HG03521 (cell line): ENCODE data around the gene LYSMD2.

Source experiments
- ATAC-seq: cut with Tn5 transposase; IDR thresholded peaks from one replicate; pipeline ENCODE4 v1.9.1; 2021; ENCODE audit warnings: mild to moderate bottlenecking, moderate library complexity; ENCODE audit not compliant: unreplicated experiment

Gene LYSMD2

DNA sequence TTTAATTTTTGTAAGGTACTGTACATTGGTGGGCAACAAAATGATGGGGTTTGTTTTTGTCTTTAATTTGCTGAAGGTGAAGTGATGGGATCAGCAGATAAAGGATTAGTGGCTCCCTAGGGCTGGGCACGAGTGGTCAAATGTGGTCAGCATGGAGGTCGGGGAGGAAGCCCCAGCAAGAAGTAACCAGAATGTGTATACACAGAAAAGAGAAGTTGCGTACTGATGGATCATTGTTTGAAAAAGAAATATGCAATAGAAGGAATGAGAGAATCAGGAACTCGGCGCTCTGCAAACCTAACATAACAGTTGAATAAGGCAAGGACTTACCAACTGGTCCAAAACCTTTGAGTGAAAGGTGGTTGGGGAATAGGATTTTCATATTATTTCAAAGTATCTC is 15.4 kb upstream of the LYSMD2 start:
- ATAC-seq: no peak

DNA sequence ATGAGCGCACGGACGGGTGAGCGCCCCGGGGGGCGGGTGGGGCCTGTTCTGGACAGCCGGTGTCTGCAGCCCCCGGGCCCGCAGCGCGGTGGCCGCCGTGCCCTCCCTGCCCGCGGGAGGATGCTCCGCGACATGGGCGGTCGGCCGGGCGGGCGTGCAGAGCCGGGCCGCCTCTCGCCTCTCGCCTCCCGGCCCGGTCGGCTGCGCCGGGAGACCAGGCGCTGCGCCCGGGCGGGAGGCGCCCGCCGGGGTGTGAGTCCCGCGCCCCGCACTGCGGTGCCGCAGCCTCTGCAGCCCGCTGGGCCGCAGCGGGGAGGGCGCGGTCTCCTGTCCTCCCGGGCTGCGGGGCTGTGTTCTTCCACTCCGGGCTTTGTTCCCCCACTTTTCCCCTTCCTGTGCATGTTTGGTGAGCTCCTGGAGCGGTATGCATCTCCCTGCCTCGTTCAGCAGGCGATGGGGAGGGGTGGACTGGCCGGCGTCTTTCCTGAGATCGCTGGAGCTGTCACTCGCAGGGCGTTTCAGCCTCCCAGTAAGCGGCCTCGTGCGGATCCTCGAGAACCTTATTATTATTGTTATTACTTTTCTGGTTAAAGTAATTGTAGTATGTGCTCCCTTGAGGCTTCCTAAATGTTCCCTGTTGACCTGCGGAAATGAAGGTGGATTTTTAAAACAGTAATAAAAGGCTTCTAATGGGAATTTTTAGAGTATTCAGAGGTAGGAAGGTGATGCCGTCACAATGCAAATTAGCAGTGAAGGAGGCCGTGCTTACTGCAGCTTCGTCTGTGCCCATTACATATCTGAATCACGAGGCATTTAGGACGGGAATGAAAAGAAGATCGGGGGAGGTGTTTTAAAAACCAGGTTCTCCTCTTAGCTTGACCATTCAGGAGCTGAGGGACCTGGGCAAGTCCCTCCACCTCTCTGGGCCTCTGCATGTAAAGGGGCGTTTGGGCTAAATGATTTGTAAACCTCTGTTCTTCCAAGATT is 14.5 kb upstream of the LYSMD2 start:
- ATAC-seq: peak; percentile 46

DNA sequence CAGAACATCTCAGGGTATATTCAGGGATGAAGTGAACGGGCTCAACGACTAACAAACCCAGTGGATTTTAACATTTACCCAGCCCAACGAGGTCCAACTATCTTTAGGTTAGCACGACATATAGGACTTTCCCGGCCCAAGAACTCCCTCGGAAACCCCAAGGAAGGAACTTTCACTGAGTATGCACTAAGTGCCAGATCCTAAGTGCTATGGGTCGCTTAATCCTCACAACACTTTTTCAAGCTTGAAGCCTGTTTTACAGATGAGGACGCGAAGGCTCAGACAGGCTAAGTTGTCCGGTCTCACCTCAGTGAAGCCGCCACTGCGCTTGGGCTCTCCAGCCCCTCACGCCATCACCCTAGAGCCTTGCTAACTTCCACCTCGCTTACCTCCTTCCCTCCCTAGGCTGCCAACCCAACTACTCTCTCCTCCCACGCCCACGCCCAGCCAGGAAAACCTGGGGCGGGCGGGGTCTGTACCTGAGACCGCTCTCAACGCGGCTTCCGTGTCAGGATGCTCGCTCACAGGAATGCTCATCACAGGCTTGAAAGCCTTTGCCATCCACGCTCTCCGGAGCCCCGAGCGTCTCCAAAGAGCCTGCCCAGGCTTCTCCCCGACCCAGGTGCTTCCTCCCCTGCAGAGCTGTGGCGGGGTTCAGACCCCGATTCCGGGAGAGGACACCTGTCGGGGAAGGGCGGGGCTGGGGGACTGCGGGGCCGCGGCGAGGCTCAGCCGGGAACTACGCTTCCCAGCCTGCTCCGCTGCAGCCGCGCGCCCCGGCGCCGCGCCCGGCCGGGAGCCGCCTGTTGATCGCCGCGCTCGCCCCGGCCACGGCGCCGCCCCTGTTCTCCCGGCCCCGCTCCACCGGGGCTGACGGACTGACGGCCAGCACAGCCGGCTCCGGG is 13.6 kb upstream of the LYSMD2 start, which contains the start of gene TMOD2:
Gene TMOD2 (plus strand): TSS at position 806 of the 905 bp plus-strand sequence. CDS start 14,845 bp downstream, outside the sequence.
- peak; percentile 65 for ATAC-seq

DNA sequence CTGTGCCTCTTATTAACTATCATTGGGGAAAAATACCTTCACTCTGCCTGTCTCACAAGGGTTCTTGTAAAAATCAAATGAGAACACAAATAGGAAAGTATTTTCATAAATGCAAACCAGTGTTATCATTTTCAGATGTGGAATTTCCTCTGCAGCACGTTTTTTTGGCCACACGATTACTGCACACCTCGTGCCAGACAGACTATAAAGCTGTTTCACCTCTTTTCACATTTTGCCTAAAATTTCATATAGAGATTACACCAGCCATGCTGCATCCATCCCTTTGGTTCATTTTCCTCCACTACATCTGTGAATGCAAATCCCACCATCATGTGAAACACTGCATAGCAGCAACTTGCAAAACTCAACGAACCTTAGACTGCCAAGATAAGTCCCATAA is 12.7 kb upstream of the LYSMD2 start:
- ATAC-seq: no peak

DNA sequence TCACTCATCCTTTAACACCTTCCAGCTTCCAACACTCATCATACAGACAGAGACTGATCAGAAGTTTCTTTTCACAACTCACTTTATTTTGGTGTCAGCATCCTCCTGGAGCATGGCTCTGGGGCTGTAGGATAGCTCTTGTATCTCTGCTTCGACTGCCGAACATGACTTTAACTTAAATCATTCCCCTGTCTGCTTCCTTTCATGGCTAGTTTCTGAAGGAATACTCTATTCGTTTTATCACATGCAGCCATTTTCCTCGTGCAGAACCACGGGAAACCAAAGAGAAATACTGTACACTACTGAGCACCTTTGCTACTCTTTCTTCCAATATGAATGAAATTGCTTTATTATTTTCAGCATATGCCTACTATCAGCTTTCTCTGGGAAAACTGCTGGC is 11.9 kb upstream of the LYSMD2 start:
- ATAC-seq: no peak

DNA sequence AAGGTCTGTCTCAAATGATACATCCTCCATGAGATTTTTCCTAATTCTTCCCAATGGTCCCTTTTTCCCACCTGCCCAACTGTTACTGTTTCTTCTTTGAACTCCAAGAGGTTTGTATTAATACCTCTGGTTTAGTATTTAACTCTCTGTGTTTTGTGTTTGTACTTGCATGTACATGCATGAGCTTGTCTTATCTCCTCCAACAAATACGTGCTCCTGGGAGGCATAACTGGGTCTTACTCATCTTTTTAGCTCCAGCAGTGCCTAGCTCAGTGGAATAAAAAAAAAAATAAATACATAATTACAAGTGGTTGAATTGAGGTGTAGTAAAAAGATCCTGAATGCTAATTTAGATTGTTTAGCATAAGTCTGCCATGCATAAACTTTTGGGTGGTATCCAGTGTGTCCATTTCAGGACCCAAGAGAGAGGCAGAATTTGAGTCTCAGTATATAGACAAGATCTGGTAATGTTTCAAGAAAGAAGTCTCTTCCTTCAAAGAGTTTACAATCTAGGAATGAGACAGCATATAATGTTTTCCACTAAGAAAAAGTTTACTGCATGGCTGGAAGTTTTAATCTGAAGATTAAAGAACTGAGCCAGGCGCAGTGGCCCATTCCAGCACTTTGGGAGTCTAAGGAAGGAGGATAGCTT is 1.7 kb upstream of the LYSMD2 start:
- ATAC-seq: no peak

DNA sequence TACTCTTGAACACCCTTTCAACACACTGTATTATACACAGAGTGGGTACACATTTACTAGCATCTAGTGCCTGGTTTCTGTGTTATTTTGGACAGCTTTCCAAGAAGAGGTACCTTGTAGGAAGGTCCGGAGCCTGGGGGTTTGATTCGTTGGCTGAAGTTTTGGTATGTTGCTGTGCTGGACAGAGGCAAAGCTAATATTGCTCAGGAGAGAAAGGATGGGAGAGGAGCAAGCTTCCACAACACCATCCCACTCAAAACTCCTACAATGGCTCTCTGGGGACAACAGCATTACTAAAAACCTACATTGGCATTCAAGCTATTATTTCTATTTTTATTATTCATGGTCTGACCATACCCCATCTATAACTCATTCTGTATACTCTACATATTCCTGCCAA is 1.1 kb upstream of the LYSMD2 start:
- no peak for ATAC-seq

DNA sequence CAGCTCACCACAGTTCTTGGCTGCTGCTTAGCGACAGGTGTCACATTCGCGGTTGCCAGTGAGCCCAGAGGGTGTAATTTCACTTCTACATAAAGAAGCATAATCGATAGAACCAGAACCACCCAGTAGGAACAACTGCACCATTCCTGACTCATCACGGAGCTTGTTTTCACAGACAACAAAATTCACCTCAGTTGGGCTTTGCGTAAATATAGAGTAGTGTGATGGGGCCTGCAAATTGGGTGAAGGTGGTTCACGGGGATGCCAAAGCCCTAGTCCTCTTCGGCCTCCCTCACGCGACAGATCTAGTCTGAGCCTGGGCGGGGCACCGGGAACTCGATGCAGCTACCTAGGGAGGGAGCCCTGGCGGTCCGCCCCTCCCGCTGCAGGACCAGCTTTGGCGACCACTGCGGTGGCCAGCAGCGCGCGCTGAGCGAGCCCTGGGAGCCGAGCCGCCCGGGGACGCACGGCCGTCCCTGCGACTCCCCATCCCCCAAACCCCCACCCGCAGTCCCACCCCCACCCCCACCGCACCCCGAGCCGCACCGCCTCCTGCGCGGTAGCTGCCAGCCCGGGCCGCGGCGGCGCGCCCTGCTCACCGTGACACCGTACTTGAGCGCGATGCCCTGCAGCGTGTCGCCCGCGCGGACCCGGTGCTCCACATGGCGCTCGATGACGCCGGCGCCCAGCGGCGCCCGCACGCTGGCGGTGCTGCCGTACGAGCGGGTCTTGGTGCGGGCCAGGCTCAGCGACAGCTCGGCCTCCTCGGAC is 519 bp downstream of the LYSMD2 start:
- peak; percentile 33 for ATAC-seq

DNA sequence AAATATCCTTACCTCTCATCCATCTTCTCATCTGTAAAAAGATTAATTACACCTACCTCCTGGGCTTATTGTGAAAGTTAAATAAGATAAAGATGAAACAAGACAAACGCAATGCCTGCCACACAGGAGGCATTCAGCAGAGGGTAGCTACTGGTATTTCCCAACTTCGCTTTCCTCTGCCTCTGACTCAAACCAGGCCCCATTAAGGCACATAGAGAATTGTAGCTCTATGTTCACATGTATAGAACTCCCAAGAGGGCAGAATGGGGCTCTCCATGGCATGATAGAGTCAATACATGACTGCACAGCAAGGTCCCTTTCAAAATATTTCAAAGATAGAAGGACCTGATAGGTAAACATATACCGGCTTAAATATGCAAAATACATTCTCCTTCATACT is 1.4 kb downstream of the LYSMD2 start:
- no peak for ATAC-seq

DNA sequence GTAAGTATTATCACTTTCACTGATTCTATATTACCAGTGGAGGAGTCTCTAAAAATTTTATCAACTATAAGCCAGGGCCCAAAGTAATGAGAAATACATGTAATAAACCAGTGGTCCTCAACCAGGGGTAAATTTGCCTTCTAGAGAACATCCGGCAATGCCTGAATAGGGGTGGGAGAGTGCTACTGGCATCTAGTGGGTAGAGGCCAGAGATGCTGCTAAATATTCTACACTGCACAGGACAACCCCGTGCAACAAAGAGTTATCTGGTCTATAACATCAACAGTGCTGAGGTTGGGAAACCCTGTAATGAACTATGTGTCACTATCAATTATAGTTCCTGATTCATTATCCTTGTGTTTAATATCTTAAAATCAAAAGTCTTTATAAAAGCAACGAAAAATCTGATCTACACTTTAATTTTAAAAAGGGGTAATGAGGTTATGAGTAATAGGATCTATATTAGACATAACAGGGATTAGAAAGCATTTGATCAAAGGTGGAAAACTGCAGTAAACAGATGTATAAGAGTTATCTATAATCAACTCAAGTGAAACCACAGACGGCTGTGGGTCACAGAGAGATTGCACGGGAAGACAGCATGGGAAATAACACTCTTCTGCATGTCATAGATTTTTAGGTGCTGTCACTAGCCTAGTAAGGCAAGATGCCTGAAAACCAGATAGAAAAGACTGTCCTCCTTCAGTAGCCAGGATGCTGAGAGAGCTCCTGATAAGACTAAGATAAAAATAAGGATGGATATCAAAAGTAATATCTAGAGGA is 2.0 kb downstream of the LYSMD2 start:
- ATAC-seq: no peak

DNA sequence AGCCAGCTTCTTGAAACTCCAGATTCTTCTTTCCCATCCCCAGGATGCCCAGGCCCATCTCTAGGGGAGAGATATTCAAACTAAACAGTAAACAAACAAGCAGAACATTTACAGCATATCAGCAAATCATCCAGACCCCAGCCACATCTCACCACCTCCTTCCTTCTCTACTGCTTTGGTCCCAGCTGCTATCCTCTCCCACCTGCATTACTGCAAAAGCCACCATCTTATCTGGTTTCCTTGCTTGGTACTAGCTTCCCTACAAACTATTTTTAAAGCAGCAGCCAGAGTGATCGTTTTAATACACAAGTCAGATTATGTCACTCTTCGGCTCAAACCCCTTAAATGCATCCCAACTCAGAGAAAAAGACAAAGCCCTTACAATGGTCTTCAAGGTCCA is 4.8 kb downstream of the LYSMD2 start:
- no peak for ATAC-seq

DNA sequence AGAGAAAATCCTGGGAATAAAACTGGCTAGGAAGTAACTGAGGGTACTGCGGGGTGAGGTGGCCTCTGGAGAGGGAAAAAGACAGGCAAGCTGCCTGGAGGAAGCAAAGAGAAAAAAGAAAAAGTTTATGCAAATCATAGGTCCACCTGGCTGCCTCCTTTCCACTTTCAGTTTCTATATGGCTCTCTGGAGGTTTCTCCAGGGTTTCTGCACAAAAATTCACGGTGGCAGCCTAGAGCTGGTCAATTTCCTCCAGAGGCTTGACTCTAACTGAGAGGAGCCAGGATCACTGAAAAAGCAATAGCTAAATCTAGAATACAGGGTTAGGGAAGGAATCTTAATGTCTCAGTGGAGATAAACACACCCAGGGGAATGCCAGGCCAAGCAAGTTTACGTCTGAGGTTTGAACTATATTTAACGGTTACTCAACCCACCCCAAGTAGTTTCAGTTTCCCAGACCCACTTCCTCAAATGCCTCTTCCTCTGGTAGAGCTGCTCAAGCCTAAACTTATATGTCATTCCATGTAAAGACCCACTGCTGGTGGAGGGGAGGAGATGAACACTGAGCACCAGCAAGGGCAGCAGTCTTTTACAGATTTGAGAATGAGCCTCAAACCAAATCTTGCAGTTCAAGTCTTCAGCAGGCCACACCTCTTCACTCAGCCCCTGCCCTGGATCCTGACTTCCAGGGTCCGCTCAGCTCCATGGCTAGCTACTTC is 5.7 kb downstream of the LYSMD2 start:
- peak; percentile 62 for ATAC-seq

DNA sequence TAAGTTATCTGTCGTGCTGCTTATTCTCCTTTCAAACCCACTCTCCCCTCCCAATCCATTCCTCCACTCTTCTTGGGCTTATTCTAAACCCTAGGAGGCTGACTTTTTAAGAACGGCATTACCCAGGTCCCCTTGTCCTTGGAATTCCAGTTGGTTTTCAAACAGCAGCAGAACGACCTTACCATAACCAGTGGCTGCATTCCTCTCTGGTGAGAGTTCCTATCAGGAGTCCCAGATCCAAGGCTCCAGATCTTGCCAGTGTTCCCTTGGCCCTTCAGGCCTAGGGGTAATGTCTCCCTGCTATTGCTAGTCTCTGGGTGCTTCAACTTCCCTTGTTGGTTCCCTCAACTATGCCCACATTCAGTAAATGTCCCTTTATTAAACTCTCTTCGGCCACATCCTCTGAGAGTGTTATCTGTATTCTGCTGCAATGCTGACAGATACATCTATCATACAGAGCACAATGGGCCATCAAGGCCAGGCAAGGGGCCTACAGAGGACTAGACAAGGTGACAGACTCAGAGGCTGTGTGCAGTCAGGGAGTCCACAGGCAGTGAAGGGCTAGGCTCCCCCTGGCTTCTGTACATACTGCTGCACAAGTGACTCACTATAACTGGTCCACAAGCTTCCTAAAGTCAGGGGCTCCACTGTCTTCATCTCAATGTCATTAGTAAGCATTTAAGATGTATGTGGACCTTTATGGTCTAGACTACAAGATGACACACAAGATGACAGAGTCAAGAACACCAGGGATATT is 10.1 kb downstream of the LYSMD2 start:
- ATAC-seq: no peak

DNA sequence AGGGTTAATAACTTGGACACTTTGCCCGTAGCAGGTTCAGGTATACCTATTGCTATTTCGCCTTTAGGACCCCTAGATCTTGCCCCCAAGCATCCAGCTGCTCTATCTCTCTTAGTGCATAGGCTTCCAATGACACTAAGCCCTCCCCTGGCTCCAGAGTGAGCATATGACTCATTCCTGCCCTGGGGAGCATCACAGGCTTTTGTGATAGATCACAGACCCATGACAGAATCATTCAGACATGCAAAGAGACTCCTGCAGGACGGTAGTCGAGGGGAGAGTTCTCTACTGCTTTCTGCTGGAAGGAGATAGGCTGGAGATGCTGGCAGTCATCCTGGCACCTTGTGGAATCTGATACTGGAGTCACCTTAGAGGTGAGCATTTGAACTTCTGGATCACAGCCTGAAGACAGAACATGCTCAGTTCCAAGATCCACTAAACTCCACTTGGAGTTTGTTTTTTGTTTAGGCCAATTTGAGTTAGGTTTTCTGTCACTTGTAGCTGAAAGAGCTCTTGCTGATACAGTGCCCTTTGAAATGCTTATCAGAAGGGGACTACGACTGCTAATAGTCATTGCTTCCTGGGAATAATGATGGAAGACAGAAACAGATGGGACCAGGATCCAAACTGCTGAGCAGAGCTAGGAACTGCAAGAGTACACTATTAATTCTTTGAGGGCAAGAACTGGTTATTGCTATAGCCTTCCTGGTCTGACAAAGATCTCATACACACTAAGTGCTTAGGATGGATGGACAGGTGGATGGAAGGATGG is 11.0 kb downstream of the LYSMD2 start:
- peak; percentile 74 for ATAC-seq

DNA sequence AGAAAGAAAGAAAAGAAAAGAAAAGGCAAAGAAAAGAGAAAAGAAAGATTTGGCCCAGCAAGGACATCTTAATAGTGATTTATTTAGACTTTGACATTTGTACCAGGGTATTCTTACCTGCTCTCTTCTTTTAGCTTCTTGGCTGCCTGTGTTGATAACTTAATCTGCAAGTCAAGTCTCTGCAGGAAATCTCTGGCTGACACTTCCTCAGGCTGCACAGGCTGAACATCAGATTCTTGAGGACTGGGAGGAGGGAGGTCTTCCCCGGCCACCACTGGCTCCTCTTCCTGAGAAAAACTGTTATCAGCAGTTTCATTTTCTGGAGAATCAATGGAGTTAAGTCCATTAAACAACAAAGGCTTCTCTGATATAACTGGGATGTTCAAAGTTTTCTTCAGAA is 12.8 kb downstream of the LYSMD2 start:
- ATAC-seq: no peak

DNA sequence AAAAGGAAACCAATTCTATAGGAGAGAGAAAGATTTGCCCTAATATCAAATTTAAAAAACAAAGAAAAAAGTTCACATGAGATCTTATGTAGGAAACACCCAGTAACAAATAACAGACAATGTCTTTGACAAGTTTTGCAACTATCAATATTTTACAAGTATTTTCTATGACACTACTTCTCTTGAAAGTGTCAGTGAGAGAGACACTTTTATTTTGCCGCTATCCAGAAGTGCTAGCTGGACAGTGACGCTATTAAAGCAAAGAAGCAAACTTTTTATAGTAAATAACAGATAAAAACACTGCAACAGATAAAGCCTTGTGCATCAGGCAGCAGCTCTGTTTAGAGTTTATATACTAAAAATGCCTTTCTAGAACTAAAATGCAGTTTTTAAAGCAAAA is 13.3 kb downstream of the LYSMD2 start:
- ATAC-seq: no peak

DNA sequence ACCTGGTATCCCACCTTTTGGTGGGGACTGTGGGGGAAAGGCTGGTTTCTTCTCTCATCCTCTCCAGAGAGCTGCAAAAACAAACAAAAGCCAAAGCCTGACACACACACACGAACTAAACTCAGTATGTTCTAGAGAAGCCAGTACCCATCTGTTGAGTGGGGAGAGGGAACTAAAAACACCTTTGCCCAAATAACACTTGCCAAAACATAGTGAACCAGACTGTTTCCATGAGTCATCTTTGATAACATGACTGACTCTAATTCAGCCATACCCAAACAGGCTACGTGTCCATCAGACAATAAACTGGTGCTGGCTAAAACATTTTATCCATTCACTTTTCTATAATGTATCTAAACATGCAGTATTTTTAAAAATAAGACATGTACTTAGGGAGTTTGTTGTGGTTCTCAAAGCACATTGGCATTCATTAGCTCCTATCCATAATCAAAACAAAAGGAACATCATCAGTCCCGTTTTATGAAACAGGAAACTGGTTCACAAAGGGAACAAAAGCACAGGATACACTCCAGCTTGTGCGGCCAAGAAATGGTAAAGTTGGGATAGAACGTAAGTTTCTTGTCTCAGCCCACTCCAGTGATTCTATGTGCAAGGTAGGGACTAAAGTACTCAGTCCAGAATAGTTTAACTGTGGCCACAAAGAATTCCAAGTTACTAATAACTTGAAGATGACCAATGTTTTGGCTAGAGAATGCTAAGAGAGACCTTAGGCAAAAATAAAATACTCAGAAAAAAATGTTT is 16.1 kb downstream of the LYSMD2 start:
- no peak for ATAC-seq
